Stimulated activated memory B cell treated with anti-CD40 and anti-IgM and Interleukin-4, amounts not matched to agents 10 μg/mL and 1 μg/mL and 100 μg/mL, for 72 hours (primary cell): ENCODE measurements around the gene HOXA11.

Source experiments
- ATAC-seq: fragments of 150-1000 bp; cut with Tn5 transposase; 2 replicates; pipeline ENCODE4 v1.10.0; 2021
- H3K27ac Mint-ChIP-seq: one replicate; pipeline ENCODE4 v1.8.0; 2022; ENCODE audit warnings: mild to moderate bottlenecking, mixed read lengths
- H3K27me3 Mint-ChIP-seq: one replicate; pipeline ENCODE4 v1.8.0; 2022; ENCODE audit warnings: mixed read lengths
- H3K36me3 Mint-ChIP-seq: one replicate; pipeline ENCODE4 v1.8.0; 2022; ENCODE audit warnings: mixed read lengths
- H3K4me1 Mint-ChIP-seq: one replicate; pipeline ENCODE4 v1.8.0; 2022; ENCODE audit warnings: mixed read lengths
- H3K4me3 Mint-ChIP-seq: one replicate; pipeline ENCODE4 v1.8.0; 2022; ENCODE audit warnings: mild to moderate bottlenecking, moderate library complexity, mixed read lengths
- H3K9me3 Mint-ChIP-seq: one replicate; pipeline ENCODE4 v1.8.0; 2022; ENCODE audit warnings: mixed read lengths

HOXA11 gene

GRCh38 chr7:27163288-27164044 lies 21.6 kb downstream of the HOXA11 start:
- H3K9me3 Mint-ChIP-seq: no peaks in the 10 kb centered on the region
- no peak overlapping the region for H3K4me3 Mint-ChIP-seq
- peaks cover 77% of the 10 kb centered on the region for H3K27me3 Mint-ChIP-seq
- peaks cover 8% of the 10 kb centered on the region for H3K4me1 Mint-ChIP-seq
- no peak for ATAC-seq
- no peak overlapping the region for H3K27ac Mint-ChIP-seq
- H3K36me3 Mint-ChIP-seq: no peaks in the 10 kb centered on the region

- H3K36me3 Mint-ChIP-seq: no peaks in the 10 kb centered on the region
- peaks cover 6% of the 10 kb centered on the region for H3K9me3 Mint-ChIP-seq
- ATAC-seq: no peak
- peaks cover 77% of the 10 kb centered on the region for H3K27me3 Mint-ChIP-seq
- no peak overlapping the region for H3K4me3 Mint-ChIP-seq
- peaks cover 11% of the 10 kb centered on the region for H3K4me1 Mint-ChIP-seq
- H3K27ac Mint-ChIP-seq: no peak overlapping the region
Measured at GRCh38 chr7:27162561-27163287, 22.3 kb downstream of the HOXA11 start.

- Mint-ChIP-seq H3K36me3 (no peaks in the 10 kb centered on the region), H3K4me3 (peak overlapping the region; percentile 34), H3K27ac (no peak overlapping the region), H3K27me3 (peaks cover 77% of the 10 kb centered on the region), H3K4me1 (peaks cover 13% of the 10 kb centered on the region), H3K9me3 (peaks cover 6% of the 10 kb centered on the region)
- ATAC-seq: no peak
Measured at GRCh38 chr7:27161721-27162560, 23.1 kb downstream of the HOXA11 start.

- peak overlapping the region; percentile 74 for H3K4me3 Mint-ChIP-seq
- ATAC-seq: no peak
Measured at GRCh38 chr7:27161214-27161720, 23.8 kb downstream of the HOXA11 start.

GRCh38 chr7:27160546-27161213 lies 24.4 kb downstream of the HOXA11 start:
- no peak overlapping the region for H3K27ac Mint-ChIP-seq
- no peaks in the 10 kb centered on the region for H3K36me3 Mint-ChIP-seq
- H3K9me3 Mint-ChIP-seq: peaks cover 6% of the 10 kb centered on the region
- peak; percentile 84 for ATAC-seq
- peaks cover 14% of the 10 kb centered on the region for H3K4me1 Mint-ChIP-seq
- H3K4me3 Mint-ChIP-seq: peak overlapping the region; percentile 74
- peaks cover 86% of the 10 kb centered on the region for H3K27me3 Mint-ChIP-seq

More at GRCh38 chr7:27161214-27161720, 23.8 kb downstream of the HOXA11 start:
- Mint-ChIP-seq H3K27me3 (peaks cover 80% of the 10 kb centered on the region), H3K9me3 (peaks cover 6% of the 10 kb centered on the region), H3K36me3 (no peaks in the 10 kb centered on the region), H3K4me1 (peaks cover 13% of the 10 kb centered on the region), H3K27ac (no peak overlapping the region)

GRCh38 chr7:27160145-27160545 lies 24.9 kb downstream of the HOXA11 start:
- Mint-ChIP-seq H3K4me1 (peaks cover 19% of the 10 kb centered on the region), H3K27me3 (peaks cover 92% of the 10 kb centered on the region), H3K9me3 (peaks cover 6% of the 10 kb centered on the region), H3K4me3 (peak overlapping the region; percentile 74), H3K36me3 (no peaks in the 10 kb centered on the region), H3K27ac (no peak overlapping the region)
- peak; percentile 48 for ATAC-seq

- ATAC-seq: no peak
- peaks cover 4% of the 10 kb centered on the region for H3K36me3 Mint-ChIP-seq
- H3K27ac Mint-ChIP-seq: no peak overlapping the region
- peaks cover 8% of the 10 kb centered on the region for H3K9me3 Mint-ChIP-seq
- peaks cover 26% of the 10 kb centered on the region for H3K4me1 Mint-ChIP-seq
- H3K27me3 Mint-ChIP-seq: peaks cover 93% of the 10 kb centered on the region
- peak overlapping the region; percentile 35 for H3K4me3 Mint-ChIP-seq
Measured at GRCh38 chr7:27159266-27160144, 25.5 kb downstream of the HOXA11 start.

- Mint-ChIP-seq H3K27me3 (peaks cover 93% of the 10 kb centered on the region), H3K4me3 (no peak overlapping the region), H3K9me3 (peaks cover 8% of the 10 kb centered on the region)
Measured at GRCh38 chr7:27158436-27159265, 26.4 kb downstream of the HOXA11 start.

GRCh38 chr7:27157702-27158431 lies 27.2 kb downstream of the HOXA11 start:
- peaks cover 4% of the 10 kb centered on the region for H3K36me3 Mint-ChIP-seq

More at GRCh38 chr7:27158436-27159265, 26.4 kb downstream of the HOXA11 start:
- peaks cover 4% of the 10 kb centered on the region for H3K36me3 Mint-ChIP-seq
- peaks cover 30% of the 10 kb centered on the region for H3K4me1 Mint-ChIP-seq
- no peak overlapping the region for H3K27ac Mint-ChIP-seq
- no peak for ATAC-seq

GRCh38 chr7:27156916-27157701 lies 27.9 kb downstream of the HOXA11 start:
- no peak for ATAC-seq
- Mint-ChIP-seq H3K4me3 (peak overlapping the region; percentile 7), H3K4me1 (peaks cover 31% of the 10 kb centered on the region), H3K9me3 (peaks cover 8% of the 10 kb centered on the region), H3K27ac (no peak overlapping the region), H3K36me3 (peaks cover 4% of the 10 kb centered on the region), H3K27me3 (peaks cover 92% of the 10 kb centered on the region)

More at GRCh38 chr7:27157702-27158431, 27.2 kb downstream of the HOXA11 start:
- Mint-ChIP-seq H3K9me3 (peaks cover 8% of the 10 kb centered on the region), H3K4me1 (peaks cover 30% of the 10 kb centered on the region), H3K4me3 (peak overlapping the region; percentile 14), H3K27ac (no peak overlapping the region), H3K27me3 (peaks cover 93% of the 10 kb centered on the region)
- ATAC-seq: no peak

- no peak for ATAC-seq
- Mint-ChIP-seq H3K27ac (peak within 1 kb of the TSS; percentile 48), H3K36me3 (peaks cover 4% of the 10 kb centered on the region), H3K4me1 (peaks cover 37% of the 10 kb centered on the region), H3K9me3 (peaks cover 8% of the 10 kb centered on the region), H3K4me3 (peak within 1 kb of the TSS; percentile 48), H3K27me3 (peaks cover 94% of the 10 kb centered on the region)
Measured at GRCh38 chr7:27156508-27156898, 28.5 kb downstream of the HOXA11 start, which contains the start of gene HOXA7. Gene HOXA7 (minus strand): TSS chr7:27156675. CDS start chr7:27156545, 130 bp downstream.
